Fibroblast of skin of left quadriceps (primary cell): ENCODE measurements around the gene ARHGAP26.
"Not testable (repeated sequence)": the region's sequence is repeated elsewhere in the genome, so short reads cannot be mapped to it uniquely, and the experiment has no call there.

Experiments
- DNase-seq, 2 experiments: peaks; one replicate each; pipeline ENCODE4 v3.0.0-alpha.2; 2013; ENCODE audit warnings: low read depth in 2 of 2

Gene ARHGAP26

GRCh38 chr5:143182901-143183820 lies 413.0 kb downstream of the ARHGAP26 start:
- DNase-seq, result no peak

- no peak for DNase-seq
These were observed 413.8 kb downstream of the ARHGAP26 start for GRCh38 chr5:143183989-143184388.

GRCh38 chr5:143186623-143187022 lies 416.4 kb downstream of the ARHGAP26 start:
- DNase-seq, result no peak

GRCh38 chr5:143187495-143187894 lies 417.3 kb downstream of the ARHGAP26 start:
- no peak for DNase-seq

GRCh38 chr5:143188083-143188482 lies 417.9 kb downstream of the ARHGAP26 start:
- no peak for DNase-seq

- no peak for DNase-seq
These were observed 418.5 kb downstream of the ARHGAP26 start for GRCh38 chr5:143188692-143189091.

GRCh38 chr5:143190260-143190810 lies 420.2 kb downstream of the ARHGAP26 start:
- no peak for DNase-seq

- DNase-seq, result no peak
These were observed 421.5 kb downstream of the ARHGAP26 start for GRCh38 chr5:143191720-143192119.

- no peak for DNase-seq
These were observed 422.2 kb downstream of the ARHGAP26 start for GRCh38 chr5:143192191-143192900.

GRCh38 chr5:143194206-143194605 lies 424.0 kb downstream of the ARHGAP26 start:
- no peak for DNase-seq

- no peak for DNase-seq
These were observed 424.5 kb downstream of the ARHGAP26 start for GRCh38 chr5:143194713-143195112.

GRCh38 chr5:143195491-143195890 lies 425.3 kb downstream of the ARHGAP26 start:
- DNase-seq, result no peak

- DNase-seq, result no peak
These were observed 426.6 kb downstream of the ARHGAP26 start for GRCh38 chr5:143196601-143197259.

- no peak for DNase-seq
These were observed 427.1 kb downstream of the ARHGAP26 start for GRCh38 chr5:143197260-143197656.

GRCh38 chr5:143198332-143198731 lies 428.2 kb downstream of the ARHGAP26 start:
- no peak for DNase-seq

GRCh38 chr5:143199161-143199560 lies 429.0 kb downstream of the ARHGAP26 start:
- no peak for DNase-seq

GRCh38 chr5:143199843-143200242 lies 429.7 kb downstream of the ARHGAP26 start:
- no peak for DNase-seq

- no peak for DNase-seq
These were observed 430.7 kb downstream of the ARHGAP26 start for GRCh38 chr5:143200781-143201398.

GRCh38 chr5:143201589-143201988 lies 431.4 kb downstream of the ARHGAP26 start:
- no peak for DNase-seq

- DNase-seq, result not testable (repeated sequence)
These were observed 433.3 kb downstream of the ARHGAP26 start for GRCh38 chr5:143203301-143203956.
